HepG2 (cell line): ENCODE results near the gene MT1HL1. TPM values are rescaled to one million over a fixed set of nuclear protein-coding genes. Genes with fewer than 3 reads are reported as not detected.
A peak's percentile ranks its signal among the peaks of the same experiment; 100 is the strongest.

Source experiments
- ATAC-seq: fragments of 200-7000 bp; cut with Tn5 transposase; 3 replicates; pipeline ENCODE4 v1.9.1; 2020; ENCODE audit warnings: mild to moderate bottlenecking, moderate library complexity
- BruUV-seq: library from RNA; stranded (reverse); fragments of 400-500 nt; replicated peaks from 2 replicates; lab custom pipeline; 2021; lab: Mats Ljungman, UMichigan
- CTCF ChIA-PET: fragments of 300-600 bp; formaldehyde crosslinking; extraction: SDS; loops from one replicate; lab custom pipeline; 2021; ENCODE audit warnings: low total read pairs, inconsistent platforms, low intra/inter-chr PET ratio; lab: Yijun Ruan, JAX
- POLR2A ChIA-PET: fragments of 350-600 bp; sonication (Branson Sonifier 250); formaldehyde crosslinking; loops from one replicate; lab custom pipeline; 2020; ENCODE audit warnings: antibody characterized with exemption, inconsistent platforms; lab: Yijun Ruan, JAX
- DNase-seq: peaks from one replicate; pipeline ENCODE4 v3.0.0-alpha.2; 2015; ENCODE audit warnings: low spot score
- FAIRE-seq: peaks from 3 replicates; lab custom pipeline; 2011; peaks lifted over from hg19 to GRCh38; lab: Jason Lieb, UNC
- H2AFZ ChIP-seq: one replicate; pipeline ENCODE4 v1.6.1; 2011; ENCODE audit warnings: low read length, inconsistent platforms
- H3K27ac ChIP-seq: fragments of 300-600 bp; 3 replicates; pipeline ENCODE4 v1.8.0; 2011; ENCODE audit warnings: mixed run types, mild to moderate bottlenecking, mixed read lengths, low read length, inconsistent platforms; ENCODE audit not compliant: insufficient read depth; ENCODE audit errors: extremely low read length
- H3K27me3 ChIP-seq, 2 experiments: fragments of 200-600 bp in 1 of 2; 2 replicates in 1 of 2; 3 replicates in 1 of 2; pipeline versions ENCODE4 v1.6.0 to v1.8.0; 2011; ENCODE audit warnings: low read length in 2 of 2, mild to moderate bottlenecking in 2 of 2, moderate library complexity in 2 of 2, inconsistent platforms in 1 of 2; ENCODE audit not compliant: insufficient read depth in 2 of 2, control insufficient read depth in 1 of 2
- H3K36me3 ChIP-seq, 2 experiments: fragments of 200-600 bp in 1 of 2; replicated peaks in 1 of 2; 2 replicates in 1 of 2; 3 replicates in 1 of 2; pipeline versions ENCODE4 v1.5.1 to v1.8.0; 2011; ENCODE audit warnings: low read length in 2 of 2, inconsistent platforms in 1 of 2; ENCODE audit not compliant: insufficient read depth in 2 of 2, control insufficient read depth in 1 of 2
- H3K4me1 ChIP-seq: 2 replicates; pipeline ENCODE4 v1.5.1; 2012; ENCODE audit warnings: low read length, inconsistent platforms; ENCODE audit not compliant: insufficient read depth
- H3K4me2 ChIP-seq: 2 replicates; pipeline ENCODE4 v1.6.0; 2011; ENCODE audit warnings: low read depth, low read length, inconsistent platforms
- H3K4me3 ChIP-seq, 3 experiments: fragments of 200-600 bp in 1 of 3; sonication (generic), shearing (Covaris generic) in 1 of 3; replicated peaks in 1 of 3; 2 replicates each; pipeline ENCODE4 v1.5.1; 2011 to 2016; ENCODE audit warnings: low read length in 3 of 3, inconsistent platforms in 2 of 3, low read depth in 2 of 3, mild to moderate bottlenecking in 2 of 3, control low read depth in 1 of 3, mixed read lengths in 1 of 3; ENCODE audit not compliant: insufficient read depth in 1 of 3
- H3K79me2 ChIP-seq: one replicate; pipeline ENCODE4 v1.6.1; 2011; ENCODE audit warnings: low read length, inconsistent platforms; ENCODE audit not compliant: insufficient read depth
- H3K9ac ChIP-seq: 2 replicates; pipeline ENCODE4 v1.6.0; 2011; ENCODE audit warnings: mild to moderate bottlenecking, low read depth, low read length, inconsistent platforms; ENCODE audit not compliant: insufficient read depth
- H3K9me3 ChIP-seq: 2 replicates; pipeline ENCODE4 v1.5.1; 2012; ENCODE audit warnings: mild to moderate bottlenecking, low read length
- H4K20me1 ChIP-seq: 2 replicates; pipeline ENCODE4 v1.6.0; 2011; ENCODE audit warnings: inconsistent platforms, mild to moderate bottlenecking, low read length, moderate library complexity; ENCODE audit not compliant: insufficient read depth
- FOSL1 ChIP-seq: sonication (generic); formaldehyde crosslinking; IDR thresholded peaks from 2 replicates; pipeline ENCODE4 v1.9.0; 2021; ENCODE audit warnings: missing genetic modification reagents, borderline replicate concordance
- FOSL2 ChIP-seq: sonication (generic); formaldehyde crosslinking; IDR thresholded peaks from 2 replicates; pipeline ENCODE4 v1.4.0; 2020; ENCODE audit warnings: missing genetic modification reagents
- FOXC1 ChIP-seq: sonication (generic); formaldehyde crosslinking; IDR thresholded peaks from 2 replicates; pipeline ENCODE4 v1.8.0; 2022; ENCODE audit warnings: mild to moderate bottlenecking, missing genetic modification reagents, borderline replicate concordance
- FOXP1 ChIP-seq, 2 experiments: fragments of 450-650 bp in 1 of 2; IDR thresholded peaks; 2 replicates each; pipeline ENCODE4 v1.6.1; 2017 to 2018; ENCODE audit warnings: antibody characterized with exemption in 1 of 2
- HNF4A ChIP-seq: sonication (generic); formaldehyde crosslinking; IDR thresholded peaks from 2 replicates; pipeline ENCODE4 v1.4.0; 2020; ENCODE audit warnings: missing genetic modification reagents
- KAT7 ChIP-seq: IDR thresholded peaks from 2 replicates; pipeline ENCODE4 v1.6.1; 2018; ENCODE audit warnings: borderline replicate concordance, missing compliant biosample characterization
- NCOA5 ChIP-seq: sonication (generic); formaldehyde crosslinking; IDR thresholded peaks from 2 replicates; pipeline ENCODE4 v1.4.0; 2020; ENCODE audit warnings: missing genetic modification reagents
- SIX1 ChIP-seq: sonication (generic); formaldehyde crosslinking; IDR thresholded peaks from 2 replicates; pipeline ENCODE4 v1.4.0; 2020; ENCODE audit warnings: missing genetic modification reagents, borderline replicate concordance
- TEAD3 ChIP-seq: optimal IDR thresholded peaks from 2 replicates; pipeline ENCODE3; 2016; ENCODE audit warnings: borderline replicate concordance
- ZEB1 ChIP-seq: IDR thresholded peaks from 2 replicates; pipeline ENCODE4 v1.6.1; 2012; ENCODE audit warnings: mild to moderate bottlenecking, low read depth, inconsistent platforms; ENCODE audit not compliant: insufficient replicate concordance
- ZNF7 ChIP-seq: IDR thresholded peaks from 2 replicates; pipeline ENCODE4 v1.6.1; 2016; ENCODE audit warnings: missing biosample characterization, missing genetic modification reagents
- ZNF777 ChIP-seq: sonication (generic); formaldehyde crosslinking; IDR thresholded peaks from 2 replicates; pipeline ENCODE4 v1.4.0; 2020; ENCODE audit warnings: missing genetic modification reagents
- ZNF841 ChIP-seq: sonication (generic); formaldehyde crosslinking; IDR thresholded peaks from 2 replicates; pipeline ENCODE4 v1.8.1; 2023; ENCODE audit warnings: missing genetic modification reagents, borderline replicate concordance
- ZSCAN31 ChIP-seq: sonication (generic); formaldehyde crosslinking; IDR thresholded peaks from 2 replicates; pipeline ENCODE4 v1.5.0; 2020; ENCODE audit warnings: low read depth, mild to moderate bottlenecking, missing genetic modification reagents
- WGBS: methylation state at CpG from one replicate; pipeline ENCODE4 v1.1.6; 2017; ENCODE audit warnings: low lambda C conversion rate; 5-methylcytosine and 5-hydroxymethylcytosine counted together
- in situ Hi-C: cut with HindIII; loops from 2 replicates; pipeline ENCODE4 v1.10.0; 2017; ENCODE audit warnings: low pct_unique_long_range_greater_than_20kb; ENCODE audit not compliant: extremely low pct_ligation_motif_present
- intact Hi-C: fragments of 100-400 bp; cut with micrococcal nuclease; formaldehyde crosslinking; loops from one replicate; pipeline ENCODE4 v1.10.0; 2022; ENCODE audit not compliant: unreplicated experiment
- polyA plus RNA-seq, 8 experiments: library from polyadenylated mRNA; depleted of rRNA in 3 of 8; stranded (reverse) in 7 of 8; unstranded in 1 of 8; fragments of >200 nt; fragmentation: Illumina TruSeq in 4 of 8; extraction: Trizol in 4 of 8; gene quantifications; 2 replicates each; pipeline versions ENCODE4 v1.2.1 to v1.2.3, GENCODE V29; 2011 to 2016; ENCODE audit warnings: low read depth in 4 of 8, missing spikeins in 1 of 8, mixed read lengths in 1 of 8; ENCODE audit not compliant: insufficient read depth in 1 of 8
- total RNA-seq, 5 experiments: library from RNA; depleted of rRNA; stranded (reverse); fragments of >200 nt; fragmentation: Illumina TruSeq; extraction: Trizol; gene quantifications; 2 replicates each; pipeline ENCODE4 v1.2.3, GENCODE V29; 2016; ENCODE audit warnings: low read depth in 1 of 5
- TF ChIP-seq, protein P1 (sequence below): sonication (generic); formaldehyde crosslinking; IDR thresholded peaks from 2 replicates; pipeline ENCODE4 v1.4.0; 2020; ENCODE audit warnings: mild to moderate bottlenecking, missing genetic modification reagents, borderline replicate concordance
- TF ChIP-seq, protein P2 (sequence below): sonication (generic); formaldehyde crosslinking; IDR thresholded peaks from 2 replicates; pipeline ENCODE4 v1.4.0; 2020; ENCODE audit warnings: missing genetic modification reagents
- TF ChIP-seq, protein P3 (sequence below): sonication (generic); formaldehyde crosslinking; conservative IDR thresholded peaks from 2 replicates; pipeline ENCODE4 v1.5.0; 2020; ENCODE audit warnings: missing genetic modification reagents
- TF ChIP-seq, protein P4 (sequence below): IDR thresholded peaks from 2 replicates; pipeline ENCODE4 v1.6.1; 2012; ENCODE audit warnings: inconsistent platforms

The MT1HL1 gene
- total and polyA plus RNA-seq, 2 of the 13 experiments (the other 11 are each of a cell fraction or from before 2014, with no cell fraction given): not detected

GRCh38 chr1:237012788-237013383 is 8.6 kb upstream of the MT1HL1 start:
- TF ChIP-seq FOXC1 (CRISPR knock-in tag) (no peak), TEAD3 (CRISPR knock-in tag) (peak; percentile 25), FOSL2 (CRISPR knock-in tag) (0 out of 2 replicates have a peak, but pooled peaks have one; percentile 15), ZNF841 (no peak), KAT7 (no peak), NCOA5 (CRISPR knock-in tag) (no peak), ZSCAN31 (CRISPR knock-in tag) (no peak), ZEB1 (no peak), FOXP1 (IDR thresholded peaks at IDR 0.05) (no peak), FOXP1 (CRISPR knock-in tag; IDR thresholded peaks at IDR 0.05) (no peak), SIX1 (no peak), ZNF7 (CRISPR knock-in tag) (peak; percentile 80), FOSL1 (CRISPR knock-in tag) (no peak), HNF4A (CRISPR knock-in tag) (no peak), ZNF777 (CRISPR knock-in tag) (no peak)
- TF ChIP-seq, protein P1, sequence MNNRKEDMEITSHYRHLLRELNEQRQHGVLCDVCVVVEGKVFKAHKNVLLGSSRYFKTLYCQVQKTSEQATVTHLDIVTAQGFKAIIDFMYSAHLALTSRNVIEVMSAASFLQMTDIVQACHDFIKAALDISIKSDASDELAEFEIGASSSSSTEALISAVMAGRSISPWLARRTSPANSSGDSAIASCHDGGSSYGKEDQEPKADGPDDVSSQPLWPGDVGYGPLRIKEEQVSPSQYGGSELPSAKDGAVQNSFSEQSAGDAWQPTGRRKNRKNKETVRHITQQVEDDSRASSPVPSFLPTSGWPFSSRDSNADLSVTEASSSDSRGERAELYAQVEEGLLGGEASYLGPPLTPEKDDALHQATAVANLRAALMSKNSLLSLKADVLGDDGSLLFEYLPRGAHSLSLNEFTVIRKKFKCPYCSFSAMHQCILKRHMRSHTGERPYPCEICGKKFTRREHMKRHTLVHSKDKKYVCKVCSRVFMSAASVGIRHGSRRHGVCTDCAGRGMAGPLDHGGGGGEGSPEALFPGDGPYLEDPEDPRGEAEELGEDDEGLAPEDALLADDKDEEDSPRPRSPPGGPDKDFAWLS (CRISPR knock-in tag): no peak
- TF ChIP-seq, protein P2, sequence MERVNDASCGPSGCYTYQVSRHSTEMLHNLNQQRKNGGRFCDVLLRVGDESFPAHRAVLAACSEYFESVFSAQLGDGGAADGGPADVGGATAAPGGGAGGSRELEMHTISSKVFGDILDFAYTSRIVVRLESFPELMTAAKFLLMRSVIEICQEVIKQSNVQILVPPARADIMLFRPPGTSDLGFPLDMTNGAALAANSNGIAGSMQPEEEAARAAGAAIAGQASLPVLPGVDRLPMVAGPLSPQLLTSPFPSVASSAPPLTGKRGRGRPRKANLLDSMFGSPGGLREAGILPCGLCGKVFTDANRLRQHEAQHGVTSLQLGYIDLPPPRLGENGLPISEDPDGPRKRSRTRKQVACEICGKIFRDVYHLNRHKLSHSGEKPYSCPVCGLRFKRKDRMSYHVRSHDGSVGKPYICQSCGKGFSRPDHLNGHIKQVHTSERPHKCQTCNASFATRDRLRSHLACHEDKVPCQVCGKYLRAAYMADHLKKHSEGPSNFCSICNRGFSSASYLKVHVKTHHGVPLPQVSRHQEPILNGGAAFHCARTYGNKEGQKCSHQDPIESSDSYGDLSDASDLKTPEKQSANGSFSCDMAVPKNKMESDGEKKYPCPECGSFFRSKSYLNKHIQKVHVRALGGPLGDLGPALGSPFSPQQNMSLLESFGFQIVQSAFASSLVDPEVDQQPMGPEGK (CRISPR knock-in tag): no peak
- TF ChIP-seq, protein P3, sequence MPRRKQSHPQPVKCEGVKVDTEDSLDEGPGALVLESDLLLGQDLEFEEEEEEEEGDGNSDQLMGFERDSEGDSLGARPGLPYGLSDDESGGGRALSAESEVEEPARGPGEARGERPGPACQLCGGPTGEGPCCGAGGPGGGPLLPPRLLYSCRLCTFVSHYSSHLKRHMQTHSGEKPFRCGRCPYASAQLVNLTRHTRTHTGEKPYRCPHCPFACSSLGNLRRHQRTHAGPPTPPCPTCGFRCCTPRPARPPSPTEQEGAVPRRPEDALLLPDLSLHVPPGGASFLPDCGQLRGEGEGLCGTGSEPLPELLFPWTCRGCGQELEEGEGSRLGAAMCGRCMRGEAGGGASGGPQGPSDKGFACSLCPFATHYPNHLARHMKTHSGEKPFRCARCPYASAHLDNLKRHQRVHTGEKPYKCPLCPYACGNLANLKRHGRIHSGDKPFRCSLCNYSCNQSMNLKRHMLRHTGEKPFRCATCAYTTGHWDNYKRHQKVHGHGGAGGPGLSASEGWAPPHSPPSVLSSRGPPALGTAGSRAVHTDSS (CRISPR knock-in tag): no peak
- TF ChIP-seq, protein P4, sequence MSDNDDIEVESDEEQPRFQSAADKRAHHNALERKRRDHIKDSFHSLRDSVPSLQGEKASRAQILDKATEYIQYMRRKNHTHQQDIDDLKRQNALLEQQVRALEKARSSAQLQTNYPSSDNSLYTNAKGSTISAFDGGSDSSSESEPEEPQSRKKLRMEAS: no peak
- Histone ChIP-seq H3K4me2 (peak overlapping the region; percentile 14), H3K36me3 (no peaks in the 10 kb centered on the region), H3K9me3 (no peaks in the 10 kb centered on the region), H3K4me3 (no peak overlapping the region), H3K79me2 (no peaks in the 10 kb centered on the region), H3K27ac (no peak overlapping the region), H2AFZ (no peak overlapping the region), H3K9ac (no peak overlapping the region), H4K20me1 (no peaks in the 10 kb centered on the region), H3K27me3 (0 out of 5 replicates have a peak, but pooled peaks cover 0 to 3% of the 10 kb centered on the region in 2 experiments), H3K4me1 (peaks cover 8% of the 10 kb centered on the region; the same call in 1 of the 2 replicates)
- ATAC-seq (peak; percentile 80), DNase-seq (peak; percentile 4), FAIRE-seq (no peak)
- intact Hi-C loops (no loop called here), in situ Hi-C loops (no loop called here)
- BruUV-seq: no TSS peak
- WGBS: 2% methylated on average over 15 of the region's 15 CpGs
- POLR2A ChIA-PET: no interaction called here
- CTCF ChIA-PET: no interaction called here
